Urothelium cell line (cell line): ENCODE measurements around the gene EXTL2.
"Not testable (repeated sequence)": the region's sequence is repeated elsewhere in the genome, so short reads cannot be mapped to it uniquely, and the experiment has no call there.

ENCODE experiments used
- DNase-seq: peaks from one replicate; pipeline ENCODE4 v3.0.0; 2011; ENCODE audit warnings: low spot score, mixed read lengths
- FAIRE-seq: peaks from 2 replicates; lab custom pipeline; 2011; peaks lifted over from hg19 to GRCh38; lab: Jason Lieb, UNC

Gene EXTL2

DNA sequence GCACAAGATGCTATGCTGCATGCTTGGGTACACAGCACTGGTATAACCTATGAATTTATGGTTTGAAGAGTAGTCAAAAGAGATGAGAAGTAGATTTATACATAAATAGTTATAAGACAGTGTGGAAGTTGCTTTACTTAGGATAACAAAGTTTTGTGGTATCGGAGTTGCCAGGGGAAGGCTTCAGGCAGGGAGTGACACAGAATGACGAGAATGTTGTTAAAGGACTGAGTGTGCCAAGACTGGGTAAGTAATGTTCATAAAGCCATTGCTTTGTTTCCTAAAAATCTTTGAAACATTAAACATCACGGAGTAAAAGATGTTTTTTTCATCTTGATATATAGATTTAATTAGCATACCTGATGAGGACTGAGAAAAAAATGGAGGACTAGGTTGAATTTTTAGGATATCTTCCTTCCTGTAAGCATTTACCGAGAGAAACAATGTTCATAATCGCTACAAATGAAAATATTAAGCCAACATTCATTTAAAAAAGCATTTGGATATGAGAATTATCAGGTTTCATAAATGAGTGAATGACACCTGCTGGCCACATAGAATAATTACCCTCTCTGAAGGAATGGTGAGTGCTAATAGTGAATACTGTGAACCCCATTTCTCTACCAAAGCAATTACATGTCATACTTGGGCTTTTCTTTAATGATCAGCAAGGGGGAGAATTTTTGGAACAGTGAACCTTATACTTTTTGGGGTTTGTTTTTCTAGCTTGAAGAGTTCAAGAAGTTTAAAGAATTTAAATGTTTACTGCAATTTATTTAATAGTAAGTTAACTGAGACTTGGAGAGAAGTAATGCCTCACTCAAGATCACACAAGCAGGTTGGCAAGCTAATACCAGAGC, 28.4 kb downstream of the EXTL2 start:
- FAIRE-seq, result no peak
- DNase-seq, result peak; percentile 13

DNA sequence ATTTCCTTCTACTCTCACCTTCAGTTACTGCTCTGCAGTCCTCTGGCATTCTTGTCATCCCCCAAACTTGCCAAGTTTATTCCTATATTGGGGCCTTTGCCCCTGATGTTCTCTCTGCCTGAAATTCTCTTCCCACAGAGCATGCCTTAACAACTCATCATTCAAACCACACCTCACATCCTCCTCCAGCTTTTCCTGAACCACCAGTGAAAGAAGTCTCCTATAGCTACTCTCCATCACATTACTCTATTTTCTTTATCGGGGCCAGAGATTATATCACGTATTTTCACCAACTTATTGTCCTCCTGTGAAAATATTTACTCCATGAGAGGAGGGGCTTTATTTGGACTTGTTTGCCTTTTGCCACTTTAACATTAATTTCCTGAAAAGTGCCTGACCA, 32.1 kb downstream of the EXTL2 start:
- DNase-seq (no peak), FAIRE-seq (no peak)

DNA sequence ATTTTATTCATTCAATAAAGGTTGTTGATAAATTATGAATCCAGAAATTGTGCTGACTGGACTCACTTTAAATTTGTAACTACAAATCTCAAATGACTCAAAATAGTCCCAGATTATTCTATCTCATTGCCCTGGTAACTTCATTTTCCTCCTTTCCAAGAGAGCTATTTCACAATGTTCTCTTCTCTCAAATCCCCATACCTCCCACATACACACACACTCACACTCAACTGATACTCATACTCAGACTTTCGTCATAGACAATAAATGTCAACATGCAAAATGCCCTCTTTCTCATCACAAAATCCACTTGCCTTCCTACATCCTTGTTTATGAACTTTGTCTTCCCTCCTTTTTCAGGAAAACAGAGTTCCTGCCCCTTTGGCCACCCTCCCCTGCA, 33.3 kb downstream of the EXTL2 start:
- FAIRE-seq, result no peak
- no peak for DNase-seq

DNA sequence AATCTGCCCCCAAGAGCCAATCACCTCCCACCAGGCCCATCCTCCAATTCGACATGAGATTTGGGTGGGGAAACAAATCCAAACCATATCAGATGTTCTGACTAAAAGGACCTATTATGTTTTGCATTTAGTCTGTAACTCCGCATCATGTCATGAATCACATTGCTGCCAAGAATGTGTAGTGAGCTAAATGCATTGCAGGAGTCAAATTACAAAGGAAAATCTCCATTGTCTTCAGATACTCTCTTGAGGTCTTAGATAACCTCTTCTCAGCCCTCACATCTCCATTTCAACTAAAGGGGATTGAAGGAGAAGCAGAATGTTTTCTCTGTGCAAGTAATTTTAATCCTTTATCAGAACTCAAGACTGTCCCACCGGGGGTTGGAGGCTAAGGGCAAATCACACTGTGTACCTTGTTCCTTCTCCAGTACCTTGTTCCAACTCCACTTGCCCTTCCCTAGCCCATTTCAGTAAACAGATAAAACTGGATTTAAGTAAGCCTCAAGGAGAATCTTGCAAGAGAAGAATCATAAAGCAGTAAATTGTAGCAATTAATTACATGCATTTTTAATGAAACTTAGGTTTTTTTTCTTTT, 34.1 kb downstream of the EXTL2 start:
- FAIRE-seq, result no peak
- peak; percentile 33 for DNase-seq

DNA sequence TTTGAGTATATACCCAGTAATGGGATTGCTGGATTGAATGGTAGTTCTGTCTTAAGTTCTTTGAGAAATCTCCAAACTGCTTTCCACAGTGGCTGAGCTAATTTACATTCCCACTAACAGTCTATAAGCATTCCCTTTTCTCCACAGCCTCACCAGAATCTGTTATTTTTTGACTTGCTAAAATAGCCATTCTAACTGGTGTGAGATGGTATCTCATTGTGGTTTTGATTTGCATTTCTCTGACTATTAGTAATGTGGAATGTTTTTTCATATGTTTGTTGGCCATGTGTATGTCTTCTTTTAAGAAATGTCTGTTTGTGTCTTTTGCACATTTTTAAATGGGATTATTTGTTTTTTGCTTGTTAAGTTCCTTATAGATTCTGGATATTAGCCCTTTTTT, 39.5 kb downstream of the EXTL2 start:
- FAIRE-seq, DNase-seq: not testable (repeated sequence)

DNA sequence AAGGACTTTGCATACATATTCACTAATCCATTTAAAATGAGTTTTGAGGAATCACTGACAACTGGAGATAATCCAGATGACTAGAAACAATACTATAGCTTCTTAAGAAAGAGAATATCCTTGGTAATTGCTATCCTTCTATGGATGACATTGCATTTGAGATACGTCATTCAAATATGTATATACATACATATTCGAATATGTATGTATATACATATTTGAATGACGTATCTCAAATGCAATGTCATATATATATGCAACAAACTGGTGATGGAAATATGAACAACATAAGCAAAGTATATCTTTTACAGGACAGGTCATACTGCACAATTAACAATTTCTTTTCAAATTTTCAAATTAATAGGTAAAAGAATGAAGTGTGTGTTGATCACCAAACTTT, 41.7 kb downstream of the EXTL2 start:
- FAIRE-seq (no peak), DNase-seq (no peak)

DNA sequence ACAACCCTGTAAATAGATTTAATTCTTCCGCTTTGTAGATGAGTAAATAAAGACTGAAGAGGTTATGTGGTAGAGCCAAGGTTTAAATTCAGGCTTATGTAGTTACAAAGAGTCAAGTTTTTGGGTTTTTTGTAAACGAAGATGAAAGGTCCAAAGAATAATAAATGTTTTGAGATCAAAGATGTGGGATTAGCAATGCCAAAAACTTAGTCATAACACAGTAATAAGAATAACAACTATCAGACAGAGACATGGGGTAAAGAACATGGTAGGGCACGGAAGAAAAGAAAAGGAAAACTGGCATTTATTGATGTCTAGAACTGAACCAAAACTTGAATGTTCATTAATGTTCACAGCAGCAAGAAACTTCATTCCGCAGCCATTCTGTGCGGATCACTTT, 42.9 kb downstream of the EXTL2 start:
- no peak for FAIRE-seq
- DNase-seq, result no peak

DNA sequence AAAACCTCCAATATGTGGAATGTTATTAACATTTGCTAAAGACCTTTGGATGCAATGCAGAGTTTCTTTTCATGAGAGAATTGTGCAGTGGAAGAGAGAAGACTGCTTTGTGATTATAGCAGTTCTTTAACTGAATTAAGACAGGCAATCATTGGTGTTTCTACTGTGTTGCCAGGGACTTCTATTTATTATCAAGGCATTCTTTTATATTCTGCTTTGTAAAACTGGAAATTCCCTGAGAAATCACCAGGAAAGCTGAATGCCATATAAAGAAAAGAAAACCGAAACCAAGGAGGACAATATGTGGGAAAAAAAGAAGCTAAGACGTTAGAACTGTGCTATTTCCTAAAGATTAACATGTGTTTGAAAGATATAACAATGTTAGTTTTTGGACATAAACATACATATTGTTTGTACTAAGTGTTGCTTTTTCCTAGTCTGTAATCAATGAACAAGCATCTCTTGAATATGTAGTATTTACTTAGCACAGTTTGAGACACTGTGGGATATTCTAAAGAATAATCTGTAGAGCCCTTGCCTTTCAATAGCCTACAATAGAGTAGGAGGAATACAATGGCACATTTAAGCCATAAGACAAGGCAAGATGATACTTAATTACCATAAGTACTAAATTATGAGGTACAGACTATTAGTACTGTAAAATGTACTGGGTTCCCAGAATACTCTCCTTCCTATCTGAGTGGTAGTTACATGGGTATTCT, 47.1 kb downstream of the EXTL2 start:
- no peak for FAIRE-seq

DNA sequence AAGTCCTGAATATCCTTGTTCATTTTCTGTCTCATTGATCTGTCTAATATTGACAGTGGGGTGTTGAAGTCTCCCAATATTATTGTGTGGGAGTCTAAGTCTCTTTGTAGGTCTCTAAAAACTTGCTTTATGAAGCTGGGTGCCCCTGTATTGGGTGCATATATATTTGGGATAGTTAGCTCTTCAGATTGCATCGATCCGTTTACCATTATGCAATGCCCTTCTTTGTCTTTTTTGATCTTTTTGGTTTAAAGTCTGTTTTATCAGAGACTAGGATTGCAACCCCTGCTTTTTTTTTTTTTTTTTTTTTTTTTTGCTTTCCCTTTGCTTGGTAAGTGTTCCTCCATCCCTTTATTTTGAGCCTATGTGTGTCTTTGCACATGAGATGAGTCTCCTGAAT, 51.5 kb downstream of the EXTL2 start:
- not testable (repeated sequence) for DNase-seq, FAIRE-seq

More for the DNA sequence above, 47.1 kb downstream of the EXTL2 start:
- no peak for DNase-seq

DNA sequence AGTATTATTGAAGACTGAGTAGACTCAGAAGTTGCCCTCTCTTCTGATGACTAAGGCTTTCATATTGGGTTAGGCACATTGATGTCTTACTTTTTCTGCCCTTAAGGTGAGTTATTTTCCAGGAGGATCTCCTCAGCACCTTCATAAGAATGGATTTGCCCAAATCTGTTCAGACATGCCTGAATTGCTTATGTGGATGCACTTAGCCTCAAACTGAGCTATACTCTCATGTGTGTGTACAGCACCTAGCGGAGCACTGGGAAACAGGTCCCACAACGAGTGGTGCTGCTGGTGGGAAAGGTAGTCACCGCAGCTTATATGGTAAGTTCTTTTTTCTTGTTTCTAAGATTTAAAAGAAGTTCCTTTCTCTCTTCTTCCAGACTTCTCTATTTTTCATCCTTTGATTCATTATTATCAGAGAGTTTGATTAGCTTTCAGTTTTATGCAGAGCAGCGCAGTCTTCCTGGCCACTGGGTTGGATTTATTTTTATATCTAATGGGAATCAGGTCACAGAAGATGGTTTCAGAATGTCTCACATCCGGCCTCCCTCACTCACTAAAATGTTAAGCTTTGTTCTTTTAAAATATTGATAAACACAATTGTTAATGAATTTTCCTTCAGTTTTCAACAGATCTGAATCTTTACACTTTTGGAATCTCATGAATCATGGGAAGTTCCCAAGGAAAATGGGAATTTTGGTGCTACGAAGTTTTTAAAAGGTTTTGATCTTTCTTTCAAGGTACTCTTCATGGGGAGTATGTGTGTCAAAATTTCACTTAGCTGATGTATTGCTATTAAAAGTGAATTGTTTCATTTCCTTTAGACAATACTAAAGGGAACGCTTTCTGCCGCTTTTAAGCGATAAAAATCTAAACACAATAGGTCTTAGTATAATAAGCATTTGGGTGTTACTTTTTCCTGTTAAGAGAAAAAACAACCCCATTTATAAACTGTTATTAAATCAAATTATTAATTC, 58.5 kb downstream of the EXTL2 start:
- no peak for DNase-seq
- no peak for FAIRE-seq

DNA sequence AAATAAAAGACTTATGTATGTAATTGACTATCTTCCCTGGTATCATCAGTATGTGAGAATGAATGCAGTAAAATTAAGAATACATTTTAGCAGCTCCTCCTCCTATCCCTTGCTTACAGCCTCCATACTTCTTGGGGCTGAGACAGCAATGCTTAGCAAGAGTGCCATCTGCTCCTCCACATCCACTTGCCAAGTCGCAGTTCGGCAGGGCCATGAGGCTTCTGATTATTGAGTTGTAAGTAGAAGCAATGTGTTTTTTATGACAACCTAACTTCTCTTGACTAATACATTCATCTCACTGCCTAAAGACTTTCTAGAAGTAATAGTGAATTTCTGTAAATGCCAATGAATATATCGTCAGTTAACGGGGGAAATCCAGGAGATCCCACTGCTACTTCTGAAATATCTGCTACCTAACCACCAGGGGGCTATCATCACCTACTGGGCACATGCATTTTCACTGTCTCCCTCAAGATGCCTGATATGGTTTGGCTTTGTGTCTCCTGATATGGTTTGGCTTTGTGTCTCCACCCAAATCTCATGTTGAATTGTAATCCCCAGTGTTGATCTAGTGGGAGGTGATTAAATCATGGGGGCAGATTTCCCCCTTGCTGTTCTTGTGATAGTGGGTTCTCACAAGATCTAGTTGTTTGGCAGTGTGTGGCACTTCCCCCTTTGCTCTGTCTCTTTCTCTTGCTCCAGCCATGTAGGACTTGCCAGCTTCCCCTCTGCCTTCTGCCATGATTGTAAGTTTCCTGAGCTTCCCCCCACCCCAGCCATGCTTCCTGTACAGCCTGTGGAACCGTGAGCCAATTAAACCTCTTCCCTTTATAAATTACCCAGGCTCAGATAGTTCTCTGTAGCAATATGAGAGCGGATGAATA, 59.6 kb downstream of the EXTL2 start:
- FAIRE-seq, result peak; percentile 20
- no peak for DNase-seq

DNA sequence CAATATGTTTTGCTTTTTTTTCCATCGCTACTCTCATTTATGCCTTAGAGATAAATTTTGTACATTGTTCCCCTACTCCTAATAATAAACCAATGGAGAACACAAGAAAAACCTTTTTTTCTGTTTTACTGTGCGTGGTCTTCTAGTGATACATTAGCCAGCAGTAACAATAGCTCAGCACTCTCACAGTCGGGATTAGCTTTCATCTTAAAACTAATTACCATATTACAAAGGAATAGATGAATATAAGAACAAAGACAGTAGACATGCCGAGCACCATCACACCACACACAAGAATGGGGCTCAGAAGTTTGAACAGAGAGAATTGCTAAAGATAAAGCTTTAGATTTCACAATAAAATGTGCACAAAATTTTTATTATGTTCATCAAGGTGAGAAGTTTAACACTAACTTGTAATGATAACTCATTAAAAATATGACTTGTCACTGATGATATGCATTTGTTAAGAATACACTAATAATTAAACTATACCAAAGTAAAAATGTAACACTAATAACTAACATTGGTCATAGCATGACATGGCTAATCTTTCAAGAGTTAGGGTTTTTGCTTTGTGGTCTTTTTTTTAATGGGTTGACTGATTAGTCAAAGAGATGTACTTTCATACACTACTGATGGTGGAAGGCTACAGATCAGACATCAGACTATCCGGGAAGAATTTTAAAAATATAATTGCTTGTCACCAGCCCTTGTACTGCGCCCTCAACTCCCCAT, 61.8 kb downstream of the EXTL2 start:
- no peak for FAIRE-seq
- DNase-seq, result no peak

DNA sequence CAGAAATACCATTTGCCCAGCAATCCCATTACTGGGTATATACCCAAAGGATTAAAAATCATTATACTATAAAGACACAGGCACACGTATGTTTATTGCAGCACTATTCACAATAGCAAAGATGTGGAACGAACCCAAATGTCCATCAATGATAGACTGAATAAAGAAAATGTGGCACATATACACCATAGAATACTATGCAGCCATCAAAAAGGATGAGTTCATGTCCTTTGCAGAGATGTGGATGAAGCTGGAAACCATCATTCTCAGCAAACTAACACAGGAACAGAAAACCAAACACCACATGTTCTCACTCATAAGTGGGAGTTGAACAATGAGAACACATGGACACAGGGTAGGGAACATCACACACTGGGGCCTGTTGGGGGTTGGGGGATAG, 69.0 kb downstream of the EXTL2 start:
- DNase-seq, FAIRE-seq: not testable (repeated sequence)
